ENCODE results near the gene TBX4.

Gene TBX4

GRCh38 chr17:61498042-61498994 lies 46.1 kb downstream of the TBX4 start:
- H3K27me3 ChIP-seq (replicated peaks; ENCODE audit: control insufficient read depth, insufficient read depth, low read length): no peaks in the 10 kb centered on the region
- H3K4me3 ChIP-seq (replicated peaks; ENCODE audit: low read depth, low read length): no peak overlapping the region
- TF ChIP-seq CTCF (IDR thresholded peaks at IDR 0.05; ENCODE audit: insufficient read depth, low read length, poor library complexity, severe bottlenecking): no peak
- no peaks in the 10 kb centered on the region for H3K36me3 ChIP-seq (ENCODE audit: control insufficient read depth, insufficient read depth, low read length)
- DNase-seq (ENCODE audit: extremely low read depth, insufficient read length): no peak

DNA sequence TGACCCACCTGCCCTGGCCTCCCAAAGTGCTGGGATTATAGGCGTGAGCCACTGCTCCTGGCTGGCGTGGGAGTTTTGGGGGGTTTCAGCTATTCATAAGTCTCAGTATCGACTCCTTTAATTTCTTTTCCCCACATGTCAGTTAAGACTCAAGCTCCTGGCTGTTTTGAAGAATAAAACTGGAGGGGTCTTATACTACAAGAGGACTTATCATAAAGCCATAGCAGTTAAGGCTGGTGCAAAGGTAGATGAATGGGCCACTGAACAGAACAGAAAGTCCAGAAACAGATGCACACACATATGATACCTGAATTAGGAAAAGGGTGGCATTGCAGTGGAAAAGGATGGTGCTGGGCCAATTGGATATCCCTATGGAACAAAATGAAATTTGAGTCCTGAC lies 47.4 kb downstream of the TBX4 start:
- Histone ChIP-seq H3K36me3 (ENCODE audit: control insufficient read depth, insufficient read depth, low read length) (no peaks in the 10 kb centered on the region), H3K4me3 (replicated peaks; ENCODE audit: low read depth, low read length) (no peak overlapping the region), H3K27me3 (replicated peaks; ENCODE audit: control insufficient read depth, insufficient read depth, low read length) (no peaks in the 10 kb centered on the region)
- no peak for DNase-seq (ENCODE audit: extremely low read depth, insufficient read length)
- TF ChIP-seq CTCF (IDR thresholded peaks at IDR 0.05; ENCODE audit: insufficient read depth, low read length, poor library complexity, severe bottlenecking): no peak

DNA sequence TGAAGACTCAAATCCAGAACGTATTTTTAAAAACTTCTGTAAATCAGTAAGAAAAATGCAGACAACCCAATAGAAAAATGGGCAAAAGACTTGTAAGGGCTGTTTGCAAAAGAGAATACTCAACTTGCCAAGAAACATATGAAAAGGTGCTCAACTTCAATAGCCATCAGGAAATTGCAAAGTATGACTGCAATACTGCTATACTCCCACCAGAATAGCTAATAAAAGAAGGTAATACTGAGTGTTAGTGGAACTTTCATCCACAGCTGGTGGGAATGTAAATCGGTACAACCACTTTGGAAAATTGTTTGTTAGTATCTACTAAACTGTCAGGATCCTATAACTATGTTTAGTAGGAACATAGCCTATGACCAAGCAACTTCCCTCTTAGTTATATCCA lies 48.1 kb downstream of the TBX4 start:
- H3K27me3 ChIP-seq (replicated peaks; ENCODE audit: control insufficient read depth, insufficient read depth, low read length): no peaks in the 10 kb centered on the region
- TF ChIP-seq CTCF (IDR thresholded peaks at IDR 0.05; ENCODE audit: insufficient read depth, low read length, poor library complexity, severe bottlenecking): no peak
- no peak overlapping the region for H3K4me3 ChIP-seq (replicated peaks; ENCODE audit: low read depth, low read length)
- H3K36me3 ChIP-seq (ENCODE audit: control insufficient read depth, insufficient read depth, low read length): no peaks in the 10 kb centered on the region
- no peak for DNase-seq (ENCODE audit: extremely low read depth, insufficient read length)

- no peak for DNase-seq (ENCODE audit: extremely low read depth, insufficient read length)
- H3K36me3 ChIP-seq (ENCODE audit: control insufficient read depth, insufficient read depth, low read length): no peaks in the 10 kb centered on the region
- H3K27me3 ChIP-seq (replicated peaks; ENCODE audit: control insufficient read depth, insufficient read depth, low read length): no peaks in the 10 kb centered on the region
- no peak overlapping the region for H3K4me3 ChIP-seq (replicated peaks; ENCODE audit: low read depth, low read length)
- TF ChIP-seq CTCF (IDR thresholded peaks at IDR 0.05; ENCODE audit: insufficient read depth, low read length, poor library complexity, severe bottlenecking): no peak
Observed at GRCh38 chr17:61502292-61502691, 50.1 kb downstream of the TBX4 start.

- H3K4me3 ChIP-seq (replicated peaks; ENCODE audit: low read depth, low read length): no peak overlapping the region
- no peaks in the 10 kb centered on the region for H3K27me3 ChIP-seq (replicated peaks; ENCODE audit: control insufficient read depth, insufficient read depth, low read length)
- TF ChIP-seq CTCF (IDR thresholded peaks at IDR 0.05; ENCODE audit: insufficient read depth, low read length, poor library complexity, severe bottlenecking): no peak
- DNase-seq (ENCODE audit: extremely low read depth, insufficient read length): no peak
- H3K36me3 ChIP-seq (ENCODE audit: control insufficient read depth, insufficient read depth, low read length): no peaks in the 10 kb centered on the region
Observed at GRCh38 chr17:61503961-61504360, 51.7 kb downstream of the TBX4 start.

Measured in GM06990 (cell line).